ENCODE results near the gene ZNF264.

Gene ZNF264

DNA sequence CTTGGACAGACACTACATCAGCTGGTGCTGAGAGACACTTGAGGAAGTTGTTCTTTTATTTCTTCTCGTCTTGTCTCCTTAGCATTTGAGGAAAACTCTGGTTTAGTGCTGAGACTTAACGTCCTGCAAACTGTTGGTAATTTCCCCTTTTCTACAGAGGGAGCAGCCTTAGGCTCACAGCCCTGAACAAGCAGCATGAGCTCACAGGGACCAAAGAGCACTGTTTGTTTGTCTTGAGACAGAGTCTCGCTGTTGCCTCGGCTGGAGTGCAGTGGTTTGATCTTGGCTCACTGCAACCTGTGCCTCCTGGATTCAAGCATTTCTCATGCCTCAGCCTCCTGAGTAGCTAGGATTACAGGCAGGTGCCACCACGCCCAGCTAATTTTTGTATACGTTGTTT is 54.7 kb downstream of the ZNF264 start:
- DNase-seq, result no peak

DNA sequence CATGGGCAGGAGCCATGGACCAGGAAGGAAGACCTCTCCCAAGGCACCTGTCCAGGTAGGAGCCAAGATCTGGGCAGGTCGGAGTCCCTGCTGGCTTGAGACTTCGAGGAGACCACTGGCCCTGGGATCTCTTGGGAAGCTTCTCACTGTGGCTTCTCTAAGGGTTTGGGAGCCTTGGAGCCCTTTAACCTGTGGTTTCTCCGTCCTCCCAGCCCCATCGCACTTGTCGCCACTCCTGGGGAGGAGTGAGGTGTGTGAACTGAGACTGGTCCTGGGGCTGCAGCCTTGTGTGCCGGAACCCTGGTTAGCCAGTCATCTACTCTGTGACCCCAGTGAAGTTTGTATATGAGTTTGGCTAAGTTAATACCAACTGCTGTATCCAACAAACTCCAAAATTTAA is 57.3 kb downstream of the ZNF264 start:
- no peak for DNase-seq

DNA sequence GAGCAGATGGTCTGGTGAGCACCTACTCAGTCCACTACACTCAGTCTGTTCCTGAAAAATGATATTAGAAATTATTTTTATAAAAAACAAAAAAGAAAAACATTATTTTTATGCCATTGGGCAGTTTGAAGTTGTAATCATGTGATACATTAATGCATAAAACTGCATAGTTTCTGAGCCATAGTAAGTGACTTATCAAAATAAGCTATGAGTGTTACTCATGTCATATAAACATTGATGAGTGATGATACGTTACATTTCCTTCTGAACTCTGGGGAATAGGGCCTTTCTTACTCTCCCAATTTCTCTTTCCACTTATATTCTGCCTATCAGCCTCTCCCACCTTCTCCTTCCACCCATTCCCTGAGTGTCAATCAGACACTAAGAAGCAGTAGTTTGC is 58.0 kb downstream of the ZNF264 start:
- no peak for DNase-seq

DNA sequence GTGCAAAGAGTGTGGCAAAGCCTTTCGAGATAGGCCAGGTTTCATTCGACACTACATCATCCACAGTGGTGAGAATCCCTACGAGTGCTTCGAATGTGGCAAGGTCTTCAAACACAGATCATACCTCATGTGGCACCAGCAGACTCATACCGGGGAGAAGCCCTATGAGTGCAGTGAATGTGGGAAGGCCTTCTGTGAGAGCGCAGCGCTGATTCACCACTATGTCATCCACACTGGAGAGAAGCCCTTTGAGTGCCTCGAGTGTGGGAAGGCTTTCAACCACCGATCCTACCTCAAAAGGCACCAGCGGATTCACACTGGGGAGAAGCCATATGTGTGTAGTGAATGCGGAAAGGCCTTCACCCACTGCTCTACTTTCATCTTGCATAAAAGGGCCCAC is 62.5 kb downstream of the ZNF264 start:
- DNase-seq, result peak; percentile 69

DNA sequence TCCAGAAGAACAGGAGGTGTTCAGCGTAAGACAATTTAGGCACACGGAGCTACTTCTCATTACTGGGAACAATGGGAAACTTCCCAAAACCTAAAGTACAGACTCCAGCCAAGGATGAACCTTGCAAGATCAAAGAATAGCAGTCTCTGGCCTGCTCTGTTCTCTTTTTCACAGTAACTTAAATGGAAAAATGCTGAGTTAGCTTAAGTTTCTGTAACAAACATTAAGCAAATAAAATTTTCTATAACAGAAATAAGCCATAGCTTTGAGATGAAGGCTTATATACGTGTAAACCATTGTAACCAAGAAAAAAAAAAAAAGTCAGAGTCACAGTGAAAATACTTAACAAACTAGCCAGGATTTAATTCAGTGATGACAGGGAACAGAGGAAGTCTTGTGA is 70.7 kb downstream of the ZNF264 start:
- DNase-seq, result no peak

DNA sequence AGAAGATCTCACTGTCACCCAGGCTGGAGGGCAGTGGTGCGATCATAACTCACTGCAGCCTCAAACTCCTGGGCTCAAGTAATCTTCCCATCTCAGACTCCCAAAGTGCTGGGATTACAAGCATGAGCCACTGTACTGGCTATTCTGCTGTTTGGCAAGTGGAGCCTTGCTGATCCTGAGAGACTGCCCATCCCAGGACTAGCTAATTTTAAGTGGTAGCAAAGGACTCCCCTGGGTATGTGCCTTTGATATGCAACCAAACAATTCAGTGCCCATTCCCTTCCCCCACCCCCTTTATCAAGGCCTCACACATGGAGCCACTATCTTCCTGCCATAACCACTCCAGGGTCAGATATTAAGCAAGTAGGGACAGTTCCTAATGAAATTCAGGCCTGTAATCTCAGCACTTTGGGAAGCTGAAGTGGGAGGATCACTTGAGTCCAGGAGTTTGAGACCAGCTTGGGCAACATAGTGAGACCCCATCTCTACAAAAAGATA is 72.0 kb downstream of the ZNF264 start:
- no peak for DNase-seq

DNA sequence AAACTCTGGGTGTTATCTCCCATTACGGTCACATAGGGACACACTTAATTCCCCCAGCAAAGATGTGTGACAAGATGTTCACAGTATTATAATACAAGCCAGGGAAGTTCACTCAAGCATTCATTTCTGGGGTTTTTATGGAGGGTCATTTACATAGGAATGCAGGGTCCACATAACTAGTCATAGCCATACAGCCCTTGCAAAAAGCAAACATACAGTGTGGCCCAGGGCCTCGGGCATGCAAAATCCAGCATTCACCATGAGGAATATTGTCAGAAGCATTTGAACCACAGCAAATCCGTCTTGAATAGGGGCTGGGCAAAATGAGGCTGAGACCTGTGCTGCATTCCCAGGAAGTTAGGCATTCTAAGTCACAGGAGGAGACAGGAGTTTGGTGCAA is 76.0 kb downstream of the ZNF264 start:
- no peak for DNase-seq

DNA sequence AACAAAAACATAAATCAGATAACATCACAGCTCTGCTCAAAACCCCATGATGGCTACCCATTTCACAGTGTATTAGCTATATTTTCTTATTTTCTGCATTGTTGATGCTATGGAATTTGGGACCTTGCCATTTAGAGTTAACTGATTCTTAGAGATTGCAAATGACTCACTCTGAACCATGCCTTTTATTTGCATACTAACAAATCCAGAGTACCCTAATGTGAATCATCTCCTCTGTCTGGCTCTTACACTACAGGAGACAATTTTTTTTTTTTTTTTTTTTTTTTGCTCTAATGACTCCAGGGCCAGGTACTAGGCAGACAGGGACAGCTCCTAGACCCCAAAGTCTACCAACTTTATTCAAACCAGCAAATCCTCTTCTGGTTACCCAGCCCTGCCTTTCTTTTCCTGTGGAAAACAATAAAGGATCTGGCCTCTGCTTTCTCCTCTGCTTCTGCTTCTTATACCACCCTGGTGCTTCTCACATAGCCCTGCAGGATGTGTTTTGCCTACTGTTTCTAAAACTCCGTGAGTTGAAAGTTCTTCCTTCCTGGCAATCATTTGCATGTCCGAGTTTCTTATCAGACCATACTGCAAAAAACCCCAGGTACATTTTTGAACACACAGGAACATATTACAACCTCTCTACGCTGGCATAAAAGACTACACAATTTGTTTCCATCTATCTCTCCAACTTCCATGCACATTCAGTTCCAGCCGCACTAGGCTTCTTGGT is 78.4 kb downstream of the ZNF264 start:
- peak; percentile 33 for DNase-seq

DNA sequence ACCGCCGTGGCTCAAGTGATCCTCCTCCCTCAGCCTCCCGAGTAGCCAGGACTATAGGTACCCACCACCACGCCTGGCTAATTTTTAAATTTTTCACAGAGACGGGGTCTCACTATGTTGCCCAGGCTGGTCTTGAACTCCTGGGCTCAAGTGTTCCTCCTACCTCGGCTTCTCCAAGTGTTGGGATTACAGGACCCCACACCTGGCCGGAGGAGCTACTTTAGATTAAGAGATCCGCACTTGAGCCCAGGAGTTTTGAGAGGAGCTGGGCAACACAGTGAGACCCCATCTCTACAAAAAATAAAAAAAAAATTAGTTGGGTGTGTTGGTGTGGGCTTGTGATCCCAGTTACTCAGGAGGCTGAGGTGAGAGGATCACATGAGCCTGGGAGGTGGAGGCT is 80.0 kb downstream of the ZNF264 start:
- DNase-seq, result no peak

Measured in NCI-H226 (cell line).